Adrenal gland (tissue), 12 donors: Measurements from ENCODE around the gene EBF3. TPM values are rescaled to one million over a fixed set of nuclear protein-coding genes. Genes with fewer than 3 reads are reported as not detected.

ENCODE experiments used
- DNase-seq, 7 donors: peaks; one replicate each; pipeline ENCODE4 v3.0.0-alpha.2; 2019 to 2020
- H3K27ac ChIP-seq, 5 donors: fragments of 200-600 bp; sonication (generic) in 4 of 5; 1 replicate in 3 of 5; 2 replicates in 2 of 5; pipeline versions ENCODE4 v1.5.1 to v1.8.0; 2016 to 2020; ENCODE audit warnings: mild to moderate bottlenecking in 1 of 5
- H3K27me3 ChIP-seq: fragments of 200-600 bp; 2 replicates; pipeline ENCODE4 v1.8.0; 2021
- H3K36me3 ChIP-seq, 2 donors: fragments of 200-600 bp; replicated peaks in 1 of 2; 1 replicate in 1 of 2; 2 replicates in 1 of 2; pipeline versions ENCODE4 v1.5.1 to v1.8.0; 2018 to 2022
- H3K4me1 ChIP-seq, 2 donors: fragments of 200-600 bp; replicated peaks in 1 of 2; 1 replicate in 1 of 2; 2 replicates in 1 of 2; pipeline versions ENCODE4 v1.5.1 to v1.8.0; 2018 to 2021
- H3K4me3 ChIP-seq, 4 donors: fragments of 200-600 bp; sonication (generic) in 3 of 4; one replicate each; pipeline ENCODE4 v1.5.1; 2016 to 2018
- H3K9me3 ChIP-seq, 3 donors: fragments of 200-600 bp; sonication (generic) in 1 of 3; replicated peaks in 1 of 3; 1 replicate in 2 of 3; 2 replicates in 1 of 3; pipeline versions ENCODE4 v1.5.1 to v1.8.0; 2016 to 2021
- CTCF ChIP-seq, 6 experiments: fragments of 450-650 bp in 4 of 6; fragments of 200-600 bp in 2 of 6; sonication (generic) in 1 of 6; IDR thresholded peaks; 1 replicate in 5 of 6; 2 replicates in 1 of 6; pipeline versions ENCODE4 v1.5.1 to v1.8.0; 2016 to 2021; ENCODE audit warnings: antibody characterized with exemption in 6 of 6, mild to moderate bottlenecking in 2 of 6, moderate library complexity in 1 of 6
- POLR2A ChIP-seq, 2 donors: fragments of 450-650 bp; IDR thresholded peaks; one replicate each; pipeline ENCODE4 v1.6.1; 2017; ENCODE audit warnings: antibody characterized with exemption in 2 of 2, mild to moderate bottlenecking in 2 of 2, moderate library complexity in 1 of 2
- WGBS, 4 donors: extraction: QIAGEN DNeasy Blood & Tissue Kit in 2 of 4; methylation state at CpG; one replicate each; pipeline versions ENCODE4 v1.1.5 to v1.1.7; 2013 to 2017; 5-methylcytosine and 5-hydroxymethylcytosine counted together
- intact Hi-C, 2 donors: fragments of 100-400 bp; cut with DNase I; formaldehyde crosslinking; loops; one replicate each; pipeline versions ENCODE4 v1.14.1 to v1.15.0; 2022 to 2023
- polyA plus RNA-seq, 3 donors: library from polyadenylated mRNA; stranded (reverse); fragments of 200-250 nt in 2 of 3; fragments of 350-450 nt in 1 of 3; fragmentation: Illumina TruSeq in 1 of 3; extraction: RNeasy Lipid Tissue Mini Kit (QIAGEN cat#74804) in 1 of 3; gene quantifications; one replicate each; pipeline ENCODE4 v1.2.3, GENCODE V29; 2013 to 2014
- total RNA-seq, 9 donors: library from RNA; depleted of rRNA in 4 of 9; stranded (reverse); fragments of >200 nt in 4 of 9; fragments of 120-200 nt in 1 of 9; fragmentation: NEBNext Ultra II Directional in 1 of 9; extraction: Animal tissue kit (Norgen Biotek cat#: 25700) in 1 of 9; gene quantifications; one replicate each; pipeline versions ENCODE4 v1.1.0 to v1.2.4, GENCODE V29; 2013 to 2023
- donor health status: healthy with polysubstance abuse.
- donor health status: Bipolar disorder and iron deficiency.
- donor health status: DM: yes; HTN: yes; CAD: no.
- donor health status: DM: no; HTN: no; CAD: no.
- donor health status: DM: no; HTN: no; CAD: no.
- donor health status: DM: yes; HTN: yes; CAD: no.

Gene EBF3
- total and polyA plus RNA-seq, 12 donors, result 0.12 to 2.2 (median 0.53) TPM; not detected in 1

- 79 to 88% (median 82%) methylated on average over 17 of the region's 17 CpGs for WGBS, 4 donors
- Histone ChIP-seq H3K27me3 (no peaks in the 10 kb centered on the region), H3K27ac (no peak overlapping the region), H3K4me3 (no peak overlapping the region), H3K36me3 (no peaks in the 10 kb centered on the region), H3K4me1 (no peaks in the 10 kb centered on the region), H3K9me3 (no peaks in the 10 kb centered on the region)
- intact Hi-C loops, result no loop called here
- TF ChIP-seq CTCF (IDR thresholded peaks at IDR 0.05), result no peak
- TF ChIP-seq POLR2A (IDR thresholded peaks at IDR 0.05), result no peak
- no peak for DNase-seq
These were observed 173.2 kb downstream of the EBF3 start for GRCh38 chr10:129790715-129791446.

- 84 to 90% (median 86%) methylated on average over 1 to 10 of the region's 10 CpGs for whole genome bisulfite sequencing, 4 donors
- Histone ChIP-seq H3K4me1 (no peaks in the 10 kb centered on the region), H3K27me3 (no peaks in the 10 kb centered on the region), H3K27ac (no peak overlapping the region), H3K4me3 (no peak overlapping the region), H3K9me3 (no peaks in the 10 kb centered on the region), H3K36me3 (no peaks in the 10 kb centered on the region)
- intact Hi-C loops, result no loop called here
- no peak for TF ChIP-seq CTCF (IDR thresholded peaks at IDR 0.05)
- no peak for TF ChIP-seq POLR2A (IDR thresholded peaks at IDR 0.05)
- no peak for DNase-seq
These were observed 175.9 kb downstream of the EBF3 start for GRCh38 chr10:129788215-129788614.

GRCh38 chr10:129787557-129787956 lies 176.5 kb downstream of the EBF3 start:
- TF ChIP-seq CTCF (IDR thresholded peaks at IDR 0.05) (no peak), POLR2A (IDR thresholded peaks at IDR 0.05) (no peak)
- no peak overlapping the region for H3K27ac ChIP-seq
- intact Hi-C loops, result no loop called here
- 72 to 80% (median 77%) methylated on average over 5 of the region's 5 CpGs for WGBS, 4 donors
- no peaks in the 10 kb centered on the region for H3K9me3 ChIP-seq
- H3K4me3 ChIP-seq, result no peak overlapping the region
- no peak for DNase-seq
- H3K4me1 ChIP-seq, result no peaks in the 10 kb centered on the region
- no peaks in the 10 kb centered on the region for H3K36me3 ChIP-seq
- H3K27me3 ChIP-seq, result no peaks in the 10 kb centered on the region

GRCh38 chr10:129786216-129786615 lies 177.9 kb downstream of the EBF3 start:
- H3K27me3 ChIP-seq, result no peaks in the 10 kb centered on the region
- no peak for TF ChIP-seq POLR2A (IDR thresholded peaks at IDR 0.05)
- no peak for TF ChIP-seq CTCF (IDR thresholded peaks at IDR 0.05)
- WGBS, 4 donors, result 73 to 77% (median 74%) methylated on average over 10 of the region's 10 CpGs
- no peak for DNase-seq
- no peak overlapping the region for H3K4me3 ChIP-seq
- H3K4me1 ChIP-seq, result no peaks in the 10 kb centered on the region
- intact Hi-C loops, result no loop called here
- no peak overlapping the region for H3K27ac ChIP-seq
- H3K9me3 ChIP-seq, result no peaks in the 10 kb centered on the region
- no peaks in the 10 kb centered on the region for H3K36me3 ChIP-seq
